GM21526 (cell line): ENCODE results near the gene NDRG4.

ENCODE experiments used
- ATAC-seq: cut with Tn5 transposase; IDR thresholded peaks from one replicate; pipeline ENCODE4 v1.9.1; 2021; ENCODE audit warnings: moderate library complexity; ENCODE audit not compliant: unreplicated experiment, low FRiP score

NDRG4 gene

GRCh38 chr16:58536278-58536677 is 36.3 kb downstream of the NDRG4 start:
- no peak for ATAC-seq

- no peak for ATAC-seq
Measured at GRCh38 chr16:58537124-58537906, 37.4 kb downstream of the NDRG4 start.

- no peak for ATAC-seq
Measured at GRCh38 chr16:58541711-58542110, 41.8 kb downstream of the NDRG4 start.

GRCh38 chr16:58542291-58542690 is 42.3 kb downstream of the NDRG4 start:
- no peak for ATAC-seq

GRCh38 chr16:58543685-58544084 is 43.7 kb downstream of the NDRG4 start:
- no peak for ATAC-seq

GRCh38 chr16:58548378-58548777 is 48.4 kb downstream of the NDRG4 start:
- no peak for ATAC-seq

- ATAC-seq, result no peak
Measured at GRCh38 chr16:58551496-58551895, 51.6 kb downstream of the NDRG4 start.

- no peak for ATAC-seq
Measured at GRCh38 chr16:58556678-58557077, 56.7 kb downstream of the NDRG4 start.
